GM18517 (cell line): Measurements from ENCODE around the gene GPR160.
A peak's percentile ranks its signal among the peaks of the same experiment; 100 is the strongest.
"Not testable (repeated sequence)": the region's sequence is repeated elsewhere in the genome, so short reads cannot be mapped to it uniquely, and the experiment has no call there.

Experiments used
- ATAC-seq: cut with Tn5 transposase; IDR thresholded peaks from one replicate; pipeline ENCODE4 v1.9.1; 2021; ENCODE audit warnings: mild to moderate bottlenecking, moderate library complexity; ENCODE audit not compliant: unreplicated experiment

Gene GPR160

DNA sequence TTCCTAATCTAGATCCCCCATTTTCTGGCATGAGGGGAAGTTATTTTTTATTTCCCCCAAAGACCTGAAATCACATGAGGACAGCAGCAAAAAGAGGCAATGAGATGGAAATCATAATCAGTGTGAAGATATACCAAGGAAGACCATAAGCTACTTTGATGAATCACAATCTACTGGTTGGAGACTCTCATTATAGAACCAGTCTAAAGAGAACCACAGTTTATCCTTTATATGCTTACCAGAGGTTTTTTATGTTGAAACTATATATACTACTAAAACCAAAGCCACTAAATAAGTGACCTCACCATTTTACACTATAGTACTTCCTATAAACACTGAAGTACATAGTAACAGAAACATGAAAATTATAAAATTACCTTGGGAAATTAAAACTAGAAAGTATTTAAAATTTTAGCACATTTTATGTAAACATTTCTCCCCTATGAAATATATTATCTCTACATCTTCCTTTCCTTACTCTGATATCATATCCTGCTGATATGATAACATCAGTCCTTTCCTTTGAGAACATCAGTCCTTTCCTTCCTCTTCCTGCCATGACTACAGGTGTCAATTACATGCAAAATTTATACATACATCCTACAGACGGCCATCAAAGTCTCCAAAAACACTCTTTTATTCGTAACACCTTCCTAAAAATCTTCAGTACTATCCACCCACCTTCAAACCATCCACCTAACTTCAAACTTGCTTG is 71.9 kb downstream of the GPR160 start:
- ATAC-seq: no peak

DNA sequence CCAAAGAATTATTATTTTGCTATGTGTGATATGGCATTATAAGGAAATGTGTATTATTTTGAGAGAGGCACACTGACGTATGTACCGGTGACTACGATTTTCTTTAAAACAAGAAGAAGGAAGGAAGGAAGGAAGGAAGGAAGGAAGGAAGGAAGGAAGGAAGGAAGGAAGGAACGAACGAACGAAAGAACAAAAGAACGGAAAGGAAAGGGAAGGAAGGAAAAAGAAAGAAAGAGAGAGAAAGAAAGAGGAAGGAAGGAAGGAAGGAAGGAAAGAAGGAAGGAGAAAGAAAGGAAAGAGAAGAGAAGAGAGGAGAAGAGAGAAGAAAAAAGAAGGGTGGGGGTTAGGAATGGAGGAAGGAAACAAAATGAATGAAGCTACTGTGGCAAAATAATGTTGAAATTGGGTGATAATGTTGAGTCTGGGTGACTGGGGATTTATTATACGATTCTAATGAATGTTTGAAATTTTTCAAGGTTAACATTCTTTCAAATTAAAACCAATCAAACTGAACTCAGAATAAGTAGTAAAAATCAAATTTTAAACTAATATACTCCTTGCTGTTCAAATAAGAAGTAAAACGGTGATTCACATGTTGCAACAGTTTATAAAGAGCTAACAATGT is 73.5 kb downstream of the GPR160 start:
- no peak for ATAC-seq

DNA sequence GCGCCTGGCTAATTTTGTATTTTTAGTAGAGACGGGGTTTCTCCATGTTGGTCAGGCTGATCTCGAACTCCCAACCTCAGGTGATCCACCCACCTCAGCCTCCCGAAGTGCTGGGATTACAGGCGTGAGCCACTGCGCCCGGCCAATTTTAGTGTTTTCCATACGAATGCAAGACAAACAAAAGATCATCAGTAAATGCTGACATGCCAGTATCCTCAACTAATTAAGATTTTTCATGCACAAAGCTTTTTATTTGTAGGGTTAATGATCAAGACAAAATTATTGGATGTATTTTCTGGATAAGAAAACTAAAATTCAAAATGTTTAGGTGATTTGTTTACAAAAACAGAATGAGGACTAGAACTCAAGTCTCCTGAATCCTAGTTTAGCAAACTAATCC is 76.4 kb downstream of the GPR160 start:
- ATAC-seq: not testable (repeated sequence)

DNA sequence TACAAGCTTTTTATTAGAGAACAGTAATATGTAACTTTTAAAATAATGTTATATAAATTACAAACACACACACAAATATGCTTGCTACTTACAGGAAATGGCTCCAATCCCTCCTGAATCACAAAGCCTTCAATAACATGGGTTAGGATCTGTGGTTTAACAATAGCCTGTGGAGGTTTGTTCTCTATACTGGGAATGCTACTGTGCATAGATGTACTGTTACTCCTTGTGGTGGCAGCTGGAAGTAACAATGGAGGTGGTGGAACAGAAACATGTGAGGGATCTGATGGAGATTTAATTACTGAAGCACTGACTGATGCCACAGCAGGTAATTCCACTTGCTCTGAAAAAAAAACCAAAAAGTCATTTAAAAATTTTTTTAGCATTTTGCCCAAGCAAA is 79.3 kb downstream of the GPR160 start:
- no peak for ATAC-seq

DNA sequence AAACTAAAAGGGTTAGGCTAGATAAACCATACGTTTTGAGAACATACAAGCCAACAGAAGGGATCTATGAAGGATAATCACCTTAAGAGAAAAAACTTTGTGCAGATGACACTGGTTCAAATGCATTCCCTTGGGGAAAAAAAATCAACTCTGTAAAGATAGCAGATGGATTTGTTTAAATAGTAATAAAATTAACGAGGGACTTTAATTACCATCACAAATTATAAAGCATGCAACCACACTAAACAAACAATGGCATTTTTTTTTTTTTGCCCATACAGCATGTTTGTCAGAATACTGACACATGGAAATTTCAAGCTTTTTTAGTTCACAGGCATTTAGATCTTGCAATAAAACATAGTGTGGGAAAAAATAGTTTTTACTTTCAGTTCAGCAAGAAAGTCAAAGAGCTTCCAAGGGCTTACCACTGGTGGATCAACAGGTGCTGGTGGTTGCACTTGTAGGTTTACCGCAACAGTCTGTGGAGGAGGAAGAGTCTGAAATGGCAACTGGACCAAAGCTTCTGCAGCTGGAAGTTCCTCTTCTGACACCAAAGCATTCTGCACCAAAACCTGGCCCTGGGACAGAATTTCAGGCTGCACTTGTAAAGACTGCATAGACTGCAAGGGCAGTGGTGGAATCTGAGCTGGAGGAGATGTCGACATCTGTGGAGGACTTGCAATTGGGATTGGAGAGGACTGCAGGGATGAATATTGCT is 90.6 kb downstream of the GPR160 start:
- ATAC-seq: peak; percentile 83

DNA sequence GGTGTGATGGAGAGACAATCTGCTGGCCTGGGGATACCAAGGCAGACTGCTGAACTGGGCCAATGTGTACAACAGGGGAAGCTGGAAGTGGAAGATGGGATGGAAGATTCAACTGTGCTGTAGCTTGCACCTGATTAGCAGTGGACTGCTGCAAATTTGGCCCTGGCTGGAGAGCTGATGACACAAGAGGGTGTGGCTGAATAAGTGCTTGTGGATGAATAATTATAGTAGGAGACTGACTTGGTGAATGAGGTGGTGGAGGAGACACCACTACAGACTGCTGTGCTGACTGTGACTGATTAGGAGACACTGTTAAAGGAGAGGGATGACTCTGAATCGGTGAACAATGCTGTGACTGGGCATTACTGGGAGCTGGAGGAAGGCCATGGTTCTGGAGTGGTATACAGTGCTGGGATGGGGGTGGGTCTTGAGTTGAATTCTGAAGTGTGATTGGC is 91.2 kb downstream of the GPR160 start:
- ATAC-seq: peak; percentile 46

DNA sequence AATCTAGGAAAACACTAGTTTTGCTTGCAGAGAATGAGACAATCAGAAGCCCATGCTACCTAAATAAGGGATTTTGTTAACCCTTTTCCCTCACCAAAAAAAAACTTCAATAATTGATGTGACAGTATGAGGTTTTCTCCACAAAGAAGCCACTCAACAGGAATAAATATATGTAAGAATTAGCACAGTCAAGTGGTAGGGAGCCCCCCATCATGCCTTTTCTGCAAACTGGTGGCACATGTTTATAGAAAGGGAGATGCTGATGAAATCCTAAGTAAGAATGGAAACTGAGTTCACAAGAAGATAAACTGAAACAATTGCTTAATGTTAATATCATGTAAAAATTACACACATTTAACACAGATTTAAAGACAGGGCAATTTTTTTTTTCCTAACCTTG is 92.7 kb downstream of the GPR160 start:
- ATAC-seq: no peak

DNA sequence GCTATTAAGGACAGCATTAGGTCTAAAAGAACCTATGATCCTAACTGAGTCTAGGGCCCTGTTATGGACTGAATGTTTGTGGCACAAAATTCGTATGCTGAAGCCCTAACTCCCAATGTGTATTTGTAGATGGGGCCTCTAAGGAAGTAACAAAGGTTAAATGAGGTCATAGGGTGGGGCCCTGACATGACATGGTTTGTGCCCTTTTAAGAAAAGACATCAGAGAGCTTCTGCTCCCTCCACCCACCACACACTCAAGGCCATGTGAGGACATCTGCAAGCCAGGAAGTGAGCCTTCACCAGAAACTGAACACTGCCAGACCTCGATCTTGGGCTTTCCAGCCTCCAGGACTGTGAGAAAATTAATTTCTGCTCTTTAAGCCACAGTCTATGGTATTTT is 94.5 kb downstream of the GPR160 start:
- no peak for ATAC-seq
